Measurements from ENCODE around the gene ZFP64. TPM values are rescaled to one million over a fixed set of nuclear protein-coding genes. Genes with fewer than 3 reads are reported as not detected.
"Not testable (repeated sequence)": the region's sequence is repeated elsewhere in the genome, so short reads cannot be mapped to it uniquely, and the experiment has no call there.

ZFP64 gene
- total and polyA plus RNA-seq, 5 experiments from 2014 or later, result 6.0 to 12.6 (median 10.1) TPM

DNA sequence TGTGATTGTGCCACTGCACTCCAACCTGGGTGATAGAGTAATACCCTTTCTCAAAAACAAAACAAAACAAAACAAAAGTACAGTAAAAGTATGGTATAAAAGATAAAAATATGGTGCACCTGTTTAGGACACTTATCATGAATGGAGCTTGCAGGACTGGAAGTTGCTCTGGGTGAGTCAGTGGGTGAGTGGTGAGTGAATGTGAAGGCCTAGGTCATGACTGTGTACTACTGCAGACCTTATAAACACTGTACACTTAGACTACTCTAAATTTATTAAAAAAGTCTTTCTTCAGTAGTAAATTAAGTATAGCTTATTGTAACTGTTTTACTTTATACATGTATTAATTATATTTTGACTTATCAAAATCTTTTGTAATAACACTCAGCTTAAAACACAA lies 46.0 kb downstream of the ZFP64 start:
- Mint-ChIP-seq H3K36me3 (peaks cover 9 to 18% (median 13%) of the 10 kb centered on the region in 3 donors), H3K4me3 (no peak overlapping the region), H3K27me3 (no peaks in the 10 kb centered on the region), H3K27ac (no peak overlapping the region), H3K4me1 (peaks cover 0 to 6% (median 4%) of the 10 kb centered on the region in 4 donors), H3K9me3 (peaks cover 0 to 4% (median 0%) of the 10 kb centered on the region in 9 donors)
- ATAC-seq (no peak), DNase-seq (no peak)
- POLR2A ChIA-PET, result no interaction called here

DNA sequence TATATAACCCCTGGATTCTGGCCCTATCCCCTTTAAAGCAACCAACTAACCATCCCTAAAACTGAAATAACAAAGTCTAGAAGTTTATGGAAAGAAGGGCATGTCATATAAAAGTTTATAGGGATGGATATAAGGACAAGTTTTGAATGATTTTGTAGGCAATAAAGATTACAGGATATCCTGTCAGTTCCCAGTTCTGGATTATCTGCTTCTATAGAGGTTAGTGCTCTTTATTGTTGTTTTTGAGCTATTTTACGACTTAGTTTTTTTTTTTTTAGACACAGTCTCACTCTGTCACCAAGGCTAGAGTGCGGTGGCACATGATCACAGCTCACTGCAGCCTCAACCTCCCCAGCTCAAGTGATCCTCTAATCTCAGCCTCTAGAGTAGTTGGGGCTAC lies 48.3 kb downstream of the ZFP64 start:
- peaks cover 0 to 4% (median 0%) of the 10 kb centered on the region in 9 donors for H3K9me3 Mint-ChIP-seq
- POLR2A ChIA-PET, result interaction anchor here (0.5 to 0.6 kb wide), 2 partner anchors 1469 to 1827 kb away, joined by 3 to 6 read pairs; no protein-coding TSS in a partner anchor
- H3K27me3 Mint-ChIP-seq, result no peaks in the 10 kb centered on the region
- peaks cover 16 to 20% (median 20%) of the 10 kb centered on the region in 3 donors for H3K36me3 Mint-ChIP-seq
- H3K4me3 Mint-ChIP-seq, result no peak overlapping the region
- DNase-seq (no peak), ATAC-seq (no peak)
- H3K27ac Mint-ChIP-seq, result no peak overlapping the region
- H3K4me1 Mint-ChIP-seq, result peaks cover 0 to 6% (median 4%) of the 10 kb centered on the region in 4 donors

- Mint-ChIP-seq H3K27ac (no peak overlapping the region), H3K36me3 (peaks cover 16 to 20% (median 19%) of the 10 kb centered on the region in 3 donors), H3K4me3 (no peak overlapping the region), H3K9me3 (peaks cover 0 to 4% (median 0%) of the 10 kb centered on the region in 9 donors), H3K4me1 (peaks cover 0 to 6% (median 4%) of the 10 kb centered on the region in 4 donors), H3K27me3 (no peaks in the 10 kb centered on the region)
- POLR2A ChIA-PET, result interaction anchor here (0.6 kb wide), 1 partner anchor 1828 kb away, joined by 6 read pairs; no protein-coding TSS in a partner anchor
- ATAC-seq, result no peak
- no peak for DNase-seq
Measured at GRCh38 chr20:52142757-52143156, 48.8 kb downstream of the ZFP64 start.

GRCh38 chr20:52139986-52140385 lies 51.6 kb downstream of the ZFP64 start:
- peaks cover 0 to 4% (median 0%) of the 10 kb centered on the region in 9 donors for H3K9me3 Mint-ChIP-seq
- peaks cover 0 to 6% (median 4%) of the 10 kb centered on the region in 4 donors for H3K4me1 Mint-ChIP-seq
- ATAC-seq (no peak), DNase-seq (no peak)
- H3K27ac Mint-ChIP-seq, result no peak overlapping the region
- POLR2A ChIA-PET, result no interaction called here
- peaks cover 21 to 24% (median 21%) of the 10 kb centered on the region in 3 donors for H3K36me3 Mint-ChIP-seq
- H3K4me3 Mint-ChIP-seq, result no peak overlapping the region
- H3K27me3 Mint-ChIP-seq, result no peaks in the 10 kb centered on the region

DNA sequence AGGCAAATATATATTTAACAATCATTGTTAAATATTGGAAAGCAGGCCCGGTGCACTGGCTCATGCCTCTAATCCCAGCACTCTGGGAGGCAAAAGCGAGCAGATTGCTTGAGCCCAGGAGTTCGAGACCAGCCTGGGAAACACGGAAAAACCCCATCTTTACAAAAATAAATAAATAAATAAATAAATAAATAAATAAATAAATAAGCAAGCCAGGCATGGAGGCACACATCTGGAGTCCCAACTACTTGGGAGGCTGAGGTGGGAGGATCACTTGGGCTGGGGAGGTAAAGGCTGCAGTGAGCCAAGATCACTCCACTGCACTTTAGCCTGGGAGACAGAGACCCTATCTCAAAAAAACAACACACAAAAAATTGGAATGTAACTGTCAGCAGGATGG lies 53.7 kb downstream of the ZFP64 start:
- Mint-ChIP-seq H3K27ac (no peak overlapping the region), H3K4me1 (peaks cover 0 to under 1% (median 0%) of the 10 kb centered on the region in 4 donors), H3K36me3 (peaks cover 21 to 24% (median 21%) of the 10 kb centered on the region in 3 donors), H3K4me3 (no peak overlapping the region), H3K27me3 (no peaks in the 10 kb centered on the region), H3K9me3 (peaks cover 0 to 4% (median 0%) of the 10 kb centered on the region in 9 donors)
- no peak for ATAC-seq
- DNase-seq, result no peak
- POLR2A ChIA-PET, result no interaction called here

- not testable (repeated sequence) for H3K36me3 Mint-ChIP-seq, H3K9me3 Mint-ChIP-seq, ATAC-seq, H3K27ac Mint-ChIP-seq, DNase-seq, H3K4me3 Mint-ChIP-seq, H3K27me3 Mint-ChIP-seq, H3K4me1 Mint-ChIP-seq
- POLR2A ChIA-PET, result interaction anchor here (0.7 kb wide), 1 partner anchor 1197 kb away, joined by 4 read pairs; no protein-coding TSS in a partner anchor
Measured at GRCh38 chr20:52133714-52134113, 57.9 kb downstream of the ZFP64 start.

- peaks cover under 1 to 7% (median 2%) of the 10 kb centered on the region in 3 donors for H3K36me3 Mint-ChIP-seq
- POLR2A ChIA-PET, result no interaction called here
- DNase-seq, result no peak
- peak overlapping the region in 1 of 10 donors; percentile 5 for H3K27ac Mint-ChIP-seq
- peaks cover 0 to 6% (median 2%) of the 10 kb centered on the region in 4 donors for H3K4me1 Mint-ChIP-seq
- no peak overlapping the region for H3K4me3 Mint-ChIP-seq
- H3K9me3 Mint-ChIP-seq, result peaks cover 0 to 1% (median 0%) of the 10 kb centered on the region in 9 donors
- H3K27me3 Mint-ChIP-seq, result peaks cover 0 to 2% (median 0%) of the 10 kb centered on the region in 5 donors
- ATAC-seq, result no peak
Measured at GRCh38 chr20:52132337-52132736, 59.2 kb downstream of the ZFP64 start.

DNA sequence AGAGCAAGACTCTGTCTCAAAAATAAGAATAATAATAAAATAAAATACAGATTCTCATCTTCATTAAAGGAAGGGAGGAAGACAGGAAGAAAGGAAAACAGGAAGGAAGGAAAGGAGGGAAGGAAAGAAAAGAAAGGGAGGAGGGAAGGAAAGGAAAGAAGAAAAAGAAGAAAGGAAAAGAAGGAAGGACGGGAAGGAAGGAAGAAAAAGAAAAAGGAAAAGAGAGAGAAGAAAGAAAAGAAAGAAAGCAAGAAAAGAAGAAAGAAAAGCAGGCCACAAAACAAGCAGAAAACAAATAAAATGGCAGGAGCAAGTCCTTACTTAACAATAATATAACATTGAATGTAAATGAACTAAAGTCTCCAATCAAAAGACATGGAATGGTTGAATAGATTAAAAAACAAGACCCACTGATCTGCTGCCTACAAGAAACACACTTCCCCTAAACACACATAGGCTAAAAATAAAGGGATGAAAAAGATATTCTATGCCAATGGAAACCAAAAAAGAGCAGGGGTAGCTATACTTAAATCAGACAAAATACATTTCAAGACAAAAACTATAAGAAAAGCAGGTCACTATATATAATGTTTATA lies 60.4 kb downstream of the ZFP64 start:
- POLR2A ChIA-PET, result no interaction called here
- DNase-seq (no peak), ATAC-seq (no peak)
- no peak overlapping the region for H3K4me3 Mint-ChIP-seq
- peaks cover 0 to 7% (median 0%) of the 10 kb centered on the region in 3 donors for H3K36me3 Mint-ChIP-seq
- no peaks in the 10 kb centered on the region for H3K9me3 Mint-ChIP-seq
- H3K4me1 Mint-ChIP-seq, result peaks cover 0 to 7% (median 2%) of the 10 kb centered on the region in 4 donors
- peaks cover 0 to 2% (median 0%) of the 10 kb centered on the region in 5 donors for H3K27me3 Mint-ChIP-seq
- H3K27ac Mint-ChIP-seq, result no peak overlapping the region

GRCh38 chr20:52130406-52130805 lies 61.2 kb downstream of the ZFP64 start:
- ATAC-seq, result no peak
- no peaks in the 10 kb centered on the region for H3K9me3 Mint-ChIP-seq
- no peak overlapping the region for H3K4me3 Mint-ChIP-seq
- peaks cover 0 to 6% (median 0%) of the 10 kb centered on the region in 3 donors for H3K36me3 Mint-ChIP-seq
- H3K4me1 Mint-ChIP-seq, result peaks cover 0 to 7% (median 2%) of the 10 kb centered on the region in 4 donors
- H3K27me3 Mint-ChIP-seq, result peaks cover 0 to 2% (median 0%) of the 10 kb centered on the region in 5 donors
- DNase-seq, result no peak
- no peak overlapping the region for H3K27ac Mint-ChIP-seq
- POLR2A ChIA-PET, result no interaction called here

GRCh38 chr20:52129611-52130010 lies 62.0 kb downstream of the ZFP64 start:
- Mint-ChIP-seq H3K4me3 (no peak overlapping the region), H3K27me3 (peaks cover 0 to 2% (median 0%) of the 10 kb centered on the region in 5 donors), H3K27ac (peak overlapping the region in 2 of 10 donors; percentile 4 to 30), H3K9me3 (no peaks in the 10 kb centered on the region), H3K4me1 (peaks cover 0 to 7% (median 2%) of the 10 kb centered on the region in 4 donors), H3K36me3 (peaks cover 0 to 3% (median 0%) of the 10 kb centered on the region in 3 donors)
- ATAC-seq (no peak), DNase-seq (no peak)
- POLR2A ChIA-PET, result no interaction called here

DNA sequence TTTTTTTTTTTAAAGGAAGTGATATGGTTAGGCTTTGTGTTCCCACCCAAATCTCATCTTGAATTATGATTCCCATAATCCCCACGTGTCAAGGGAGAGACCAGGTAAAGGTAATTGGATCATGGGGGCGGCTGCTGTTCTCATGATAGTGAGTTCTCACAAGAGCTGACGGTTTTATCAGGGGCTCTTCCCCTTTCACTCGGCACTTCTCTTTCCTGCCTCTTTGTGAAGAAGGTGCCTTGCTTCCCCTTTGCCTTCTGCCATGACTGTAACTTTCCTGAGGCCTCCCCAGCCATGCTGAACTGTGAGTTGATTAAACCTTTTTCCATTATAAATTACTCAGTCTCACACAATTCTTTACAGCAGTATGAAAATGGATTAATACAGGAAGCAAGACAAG lies 64.3 kb downstream of the ZFP64 start:
- peak overlapping the region in 1 of 10 donors; percentile 57 for H3K27ac Mint-ChIP-seq
- H3K36me3 Mint-ChIP-seq, result peaks cover 0 to 7% (median 6%) of the 10 kb centered on the region in 3 donors

DNA sequence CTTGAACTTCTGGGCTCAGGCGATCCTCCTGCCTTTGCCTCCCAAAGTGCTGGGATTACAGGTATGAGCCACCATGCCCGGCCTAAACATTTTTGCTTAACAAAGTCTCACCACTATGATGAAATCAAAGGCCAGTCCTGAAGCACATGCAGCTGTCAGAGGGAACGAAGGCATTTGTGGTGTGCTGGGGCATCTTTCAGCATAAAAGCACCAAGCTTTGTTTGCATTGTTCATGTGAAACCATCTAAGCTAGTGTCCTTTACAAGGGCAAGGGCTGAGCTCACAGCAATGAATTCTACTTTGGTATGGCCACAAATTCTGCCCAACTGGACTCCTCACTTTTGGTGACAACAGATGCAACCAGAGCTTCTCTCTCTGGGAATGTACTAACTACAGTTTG lies 66.8 kb downstream of the ZFP64 start:
- H3K4me3 Mint-ChIP-seq, result no peak overlapping the region
- ATAC-seq, result no peak
- H3K4me1 Mint-ChIP-seq, result peaks cover 0 to 7% (median 2%) of the 10 kb centered on the region in 4 donors
- DNase-seq, result no peak
- POLR2A ChIA-PET, result no interaction called here
- H3K27ac Mint-ChIP-seq, result no peak overlapping the region
- peaks cover 0 to 5% (median 0%) of the 10 kb centered on the region in 9 donors for H3K9me3 Mint-ChIP-seq
- H3K27me3 Mint-ChIP-seq, result peaks cover 0 to under 1% (median 0%) of the 10 kb centered on the region in 5 donors
- H3K36me3 Mint-ChIP-seq, result peaks cover 0 to 18% (median 7%) of the 10 kb centered on the region in 3 donors

More for the DNA sequence above, 64.3 kb downstream of the ZFP64 start:
- Mint-ChIP-seq H3K27me3 (peaks cover 0 to 2% (median 0%) of the 10 kb centered on the region in 5 donors), H3K9me3 (peaks cover 0 to 2% (median 0%) of the 10 kb centered on the region in 9 donors), H3K4me1 (peaks cover 0 to 7% (median 2%) of the 10 kb centered on the region in 4 donors), H3K4me3 (no peak overlapping the region)
- POLR2A ChIA-PET, result no interaction called here
- no peak for DNase-seq
- ATAC-seq, result no peak

- ATAC-seq (no peak), DNase-seq (no peak)
- Mint-ChIP-seq H3K9me3 (peaks cover 0 to 5% (median 0%) of the 10 kb centered on the region in 9 donors), H3K27me3 (no peaks in the 10 kb centered on the region), H3K4me3 (no peak overlapping the region), H3K4me1 (no peaks in the 10 kb centered on the region), H3K27ac (peak overlapping the region in 2 of 10 donors; percentile 4 to 22), H3K36me3 (peaks cover 6 to 30% (median 15%) of the 10 kb centered on the region in 3 donors)
- POLR2A ChIA-PET, result no interaction called here
Measured at GRCh38 chr20:52118696-52119095, 72.9 kb downstream of the ZFP64 start.
